Measurements from ENCODE around the gene HPX.

Gene HPX

DNA sequence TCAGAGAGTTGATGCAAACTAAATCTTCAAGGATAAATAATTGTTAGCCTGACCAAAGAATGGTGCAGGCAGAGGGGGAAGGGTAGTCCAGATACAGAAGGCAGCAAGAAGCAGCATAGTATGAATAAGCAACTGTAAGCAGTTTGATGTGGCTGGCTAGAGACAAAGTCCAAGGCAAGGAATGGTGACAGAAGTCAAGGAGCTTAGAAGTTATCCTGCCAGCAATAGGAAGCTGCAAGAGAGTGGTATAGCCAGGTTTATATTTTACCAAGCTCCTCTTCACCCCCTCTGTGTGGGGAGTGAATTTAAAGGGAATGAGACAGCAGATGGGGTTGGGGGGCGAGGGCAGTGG lies 18.3 kb upstream of the HPX start:
- no peaks in the 10 kb centered on the region for H3K27me3 ChIP-seq (replicated peaks; ENCODE audit: control insufficient read depth, insufficient read depth, low read length)
- no peak overlapping the region for H3K4me3 ChIP-seq (replicated peaks; ENCODE audit: low read depth, low read length)
- no peak for DNase-seq (ENCODE audit: extremely low read depth, insufficient read length)
- no peaks in the 10 kb centered on the region; the same call in 1 of the 2 replicates for H3K36me3 ChIP-seq (ENCODE audit: control insufficient read depth, insufficient read depth, low read length)
- TF ChIP-seq, protein P1, sequence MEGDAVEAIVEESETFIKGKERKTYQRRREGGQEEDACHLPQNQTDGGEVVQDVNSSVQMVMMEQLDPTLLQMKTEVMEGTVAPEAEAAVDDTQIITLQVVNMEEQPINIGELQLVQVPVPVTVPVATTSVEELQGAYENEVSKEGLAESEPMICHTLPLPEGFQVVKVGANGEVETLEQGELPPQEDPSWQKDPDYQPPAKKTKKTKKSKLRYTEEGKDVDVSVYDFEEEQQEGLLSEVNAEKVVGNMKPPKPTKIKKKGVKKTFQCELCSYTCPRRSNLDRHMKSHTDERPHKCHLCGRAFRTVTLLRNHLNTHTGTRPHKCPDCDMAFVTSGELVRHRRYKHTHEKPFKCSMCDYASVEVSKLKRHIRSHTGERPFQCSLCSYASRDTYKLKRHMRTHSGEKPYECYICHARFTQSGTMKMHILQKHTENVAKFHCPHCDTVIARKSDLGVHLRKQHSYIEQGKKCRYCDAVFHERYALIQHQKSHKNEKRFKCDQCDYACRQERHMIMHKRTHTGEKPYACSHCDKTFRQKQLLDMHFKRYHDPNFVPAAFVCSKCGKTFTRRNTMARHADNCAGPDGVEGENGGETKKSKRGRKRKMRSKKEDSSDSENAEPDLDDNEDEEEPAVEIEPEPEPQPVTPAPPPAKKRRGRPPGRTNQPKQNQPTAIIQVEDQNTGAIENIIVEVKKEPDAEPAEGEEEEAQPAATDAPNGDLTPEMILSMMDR (IDR thresholded peaks at IDR 0.05; ENCODE audit: insufficient read depth, low read length, poor library complexity, severe bottlenecking): no peak

DNA sequence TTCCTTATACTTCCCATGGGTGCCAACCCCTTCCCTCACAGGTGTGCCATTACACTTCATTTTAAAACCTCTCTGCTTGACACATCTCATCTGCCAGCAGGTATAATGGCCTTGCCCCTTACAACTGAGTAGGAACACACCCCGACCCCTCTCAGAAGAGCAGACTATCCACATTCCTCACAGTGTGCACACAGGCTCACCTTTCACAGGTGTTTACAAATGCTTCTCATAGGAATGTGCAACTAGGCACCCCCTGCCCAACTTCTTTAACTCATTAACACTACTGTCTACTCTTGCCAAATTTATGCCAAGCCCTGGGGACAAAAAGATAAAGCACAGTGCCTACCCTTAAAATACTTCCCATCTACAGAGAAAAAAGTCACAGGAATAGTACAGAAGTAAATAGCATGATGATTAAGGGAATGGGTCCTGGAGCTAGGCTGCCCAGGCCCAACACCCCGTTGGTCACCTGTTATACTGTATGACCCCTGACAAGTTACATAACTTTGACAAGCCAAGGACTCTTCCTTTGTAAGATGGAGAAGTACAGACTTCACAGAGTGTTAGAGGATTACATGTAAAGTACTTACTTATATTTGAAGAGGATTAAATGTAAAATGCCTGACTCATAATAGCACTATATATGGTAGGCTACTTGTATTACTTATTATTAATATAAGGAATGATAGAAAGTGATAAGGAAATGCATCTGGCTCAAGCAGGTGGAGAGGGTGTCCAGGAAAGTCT lies 17.7 kb upstream of the HPX start:
- Histone ChIP-seq H3K4me3 (replicated peaks; ENCODE audit: low read depth, low read length) (no peak overlapping the region), H3K36me3 (ENCODE audit: control insufficient read depth, insufficient read depth, low read length) (no peaks in the 10 kb centered on the region; the same call in 1 of the 2 replicates), H3K27me3 (replicated peaks; ENCODE audit: control insufficient read depth, insufficient read depth, low read length) (no peaks in the 10 kb centered on the region)
- TF ChIP-seq, protein P1 (IDR thresholded peaks at IDR 0.05; ENCODE audit: insufficient read depth, low read length, poor library complexity, severe bottlenecking): no peak
- DNase-seq (ENCODE audit: extremely low read depth, insufficient read length): no peak

DNA sequence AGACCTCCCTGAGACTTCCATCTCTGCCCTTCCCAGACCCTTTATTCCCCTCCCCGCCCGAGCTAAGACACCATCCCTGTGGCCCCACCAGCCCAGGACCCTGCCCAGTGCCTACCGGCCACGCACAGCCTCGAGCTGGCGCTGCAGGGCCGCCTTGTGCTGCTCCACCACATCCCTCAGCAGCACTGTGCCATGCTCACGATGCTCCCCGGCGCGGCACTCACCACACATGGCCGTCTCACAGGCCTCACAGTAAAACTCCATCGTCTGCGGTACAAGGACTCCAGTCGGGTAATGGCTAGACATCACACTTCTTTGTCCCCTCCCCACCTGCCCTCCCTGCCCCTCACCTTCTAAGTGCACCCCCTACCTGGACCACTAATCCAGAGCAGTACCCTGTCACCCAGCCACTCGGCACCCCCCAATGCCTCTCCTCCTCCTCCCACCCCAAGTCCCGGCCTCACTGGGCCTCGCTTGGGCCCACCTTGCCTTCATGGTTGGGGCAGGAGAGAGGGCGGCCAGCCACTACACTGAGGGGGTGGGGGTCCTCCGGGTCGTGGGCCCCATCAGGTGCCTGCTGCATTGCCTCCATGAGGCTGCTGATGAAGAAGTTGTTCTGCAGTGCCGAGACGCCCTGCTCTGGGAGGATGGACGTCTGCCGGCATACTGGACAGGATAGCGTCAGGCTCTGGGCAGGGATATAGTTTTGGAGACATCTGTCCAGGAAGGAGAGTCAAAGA lies 17.0 kb upstream of the HPX start:
- no peak overlapping the region for H3K4me3 ChIP-seq (replicated peaks; ENCODE audit: low read depth, low read length)
- DNase-seq (ENCODE audit: extremely low read depth, insufficient read length): no peak
- no peaks in the 10 kb centered on the region; the same call in 1 of the 2 replicates for H3K36me3 ChIP-seq (ENCODE audit: control insufficient read depth, insufficient read depth, low read length)
- TF ChIP-seq, protein P1 (IDR thresholded peaks at IDR 0.05; ENCODE audit: insufficient read depth, low read length, poor library complexity, severe bottlenecking): no peak
- no peaks in the 10 kb centered on the region for H3K27me3 ChIP-seq (replicated peaks; ENCODE audit: control insufficient read depth, insufficient read depth, low read length)

DNA sequence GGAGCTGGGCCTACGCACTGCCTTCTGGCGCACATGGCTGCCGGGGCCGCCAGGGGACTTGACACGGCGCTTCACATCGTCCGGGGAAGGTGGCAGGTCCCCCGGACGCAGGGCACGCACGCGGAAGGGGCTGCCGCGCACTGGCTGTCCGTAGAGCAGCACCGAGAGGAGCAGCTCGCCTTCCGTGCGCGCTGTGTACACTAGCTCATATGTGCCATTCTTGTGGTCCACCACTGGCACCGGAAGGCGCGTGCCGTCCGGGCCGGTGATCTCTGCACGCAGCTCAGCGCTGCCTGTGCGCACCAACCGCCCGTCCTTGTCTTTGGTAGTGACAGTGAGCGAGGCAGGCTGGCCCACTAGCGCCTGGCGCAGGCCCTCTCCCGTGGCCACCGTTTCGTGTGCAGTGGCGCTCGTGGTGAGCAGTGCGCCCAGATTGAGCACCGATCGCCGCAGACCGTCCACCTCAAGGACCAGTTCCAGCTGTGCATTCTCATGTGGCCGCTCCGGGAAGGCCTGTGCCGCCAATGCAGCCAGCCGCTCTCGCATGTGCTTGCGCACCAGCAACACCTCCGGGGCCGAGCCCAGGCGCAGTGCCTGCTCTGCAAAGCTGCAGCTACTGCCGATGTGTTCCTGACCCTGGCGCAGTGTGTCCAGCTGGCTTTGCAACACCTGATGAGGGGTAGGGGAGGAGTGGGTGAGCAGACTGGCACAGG lies 15.7 kb upstream of the HPX start:
- no peaks in the 10 kb centered on the region for H3K27me3 ChIP-seq (replicated peaks; ENCODE audit: control insufficient read depth, insufficient read depth, low read length)
- DNase-seq (ENCODE audit: extremely low read depth, insufficient read length): no peak
- H3K36me3 ChIP-seq (ENCODE audit: control insufficient read depth, insufficient read depth, low read length): no peaks in the 10 kb centered on the region; the same call in 1 of the 2 replicates
- H3K4me3 ChIP-seq (replicated peaks; ENCODE audit: low read depth, low read length): no peak overlapping the region
- TF ChIP-seq, protein P1 (IDR thresholded peaks at IDR 0.05; ENCODE audit: insufficient read depth, low read length, poor library complexity, severe bottlenecking): no peak

DNA sequence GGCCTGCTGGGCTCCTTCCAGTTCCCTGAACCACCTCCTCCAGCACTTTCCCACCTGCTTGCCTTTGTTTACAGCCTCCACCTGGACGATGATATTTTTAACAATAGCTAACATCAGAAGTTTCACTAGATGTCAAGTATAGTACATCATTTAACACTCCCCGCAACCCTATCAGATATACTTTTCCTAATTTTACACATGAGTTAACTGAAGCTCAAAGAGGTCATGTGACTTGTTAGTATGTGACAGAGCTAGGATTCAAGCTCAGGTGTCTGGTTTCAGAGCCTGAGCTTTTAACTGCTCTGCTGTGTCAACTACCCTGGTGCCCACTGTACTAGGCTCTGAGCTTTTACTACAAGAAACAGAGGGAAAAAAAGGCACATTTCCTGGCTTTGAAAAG lies 14.3 kb upstream of the HPX start:
- TF ChIP-seq, protein P1 (IDR thresholded peaks at IDR 0.05; ENCODE audit: insufficient read depth, low read length, poor library complexity, severe bottlenecking): no peak
- Histone ChIP-seq H3K27me3 (replicated peaks; ENCODE audit: control insufficient read depth, insufficient read depth, low read length) (no peaks in the 10 kb centered on the region), H3K36me3 (ENCODE audit: control insufficient read depth, insufficient read depth, low read length) (no peaks in the 10 kb centered on the region; the same call in 1 of the 2 replicates), H3K4me3 (replicated peaks; ENCODE audit: low read depth, low read length) (no peak overlapping the region)
- no peak for DNase-seq (ENCODE audit: extremely low read depth, insufficient read length)

Data from GM06990 (cell line).